Mesendoderm (in vitro differentiated cells): Measurements from ENCODE around the gene ITPRID1.

Experiments
- DNase-seq: peaks from one replicate; pipeline ENCODE4 v3.0.0; 2013
- H2AK5ac ChIP-seq: 2 replicates; pipeline ENCODE4 v1.6.1; 2013; ENCODE audit warnings: low read length, inconsistent platforms
- H2BK120ac ChIP-seq: 2 replicates; pipeline ENCODE4 v1.6.1; 2013; ENCODE audit warnings: low read depth, mild to moderate bottlenecking, low read length, moderate library complexity, mixed read lengths
- H2BK15ac ChIP-seq: replicated peaks from 2 replicates; pipeline ENCODE4 v1.6.1; 2013; ENCODE audit warnings: low read depth, mild to moderate bottlenecking, moderate library complexity
- H2BK5ac ChIP-seq: 2 replicates; pipeline ENCODE4 v1.6.1; 2013; ENCODE audit warnings: low read length, inconsistent platforms
- H3K18ac ChIP-seq: 2 replicates; pipeline ENCODE4 v1.6.1; 2013; ENCODE audit warnings: mild to moderate bottlenecking, low read length, mixed read lengths
- H3K23ac ChIP-seq: one replicate; pipeline ENCODE4 v1.6.1; 2013; ENCODE audit warnings: low read length
- H3K27ac ChIP-seq: 2 replicates; pipeline ENCODE4 v1.5.1; 2013; ENCODE audit warnings: low read depth, mild to moderate bottlenecking, inconsistent platforms, low read length, moderate library complexity
- H3K27me3 ChIP-seq: 2 replicates; pipeline ENCODE4 v1.6.1; 2013; ENCODE audit warnings: low read length, control low read depth, mild to moderate bottlenecking, inconsistent platforms; ENCODE audit not compliant: insufficient read depth, poor library complexity
- H3K36me3 ChIP-seq: 2 replicates; pipeline ENCODE4 v1.6.1; 2013; ENCODE audit warnings: low read length, inconsistent platforms; ENCODE audit not compliant: control insufficient read depth, insufficient read depth
- H3K4ac ChIP-seq: one replicate; pipeline ENCODE4 v1.6.1; 2013; ENCODE audit warnings: low read depth, mild to moderate bottlenecking, low read length, moderate library complexity
- H3K4me1 ChIP-seq: 2 replicates; pipeline ENCODE4 v1.6.1; 2013; ENCODE audit warnings: low read depth, low read length, inconsistent platforms; ENCODE audit not compliant: control insufficient read depth
- H3K4me2 ChIP-seq: 2 replicates; pipeline ENCODE4 v1.6.1; 2013; ENCODE audit warnings: low read length
- H3K4me3 ChIP-seq: 2 replicates; pipeline ENCODE4 v1.5.1; 2013; ENCODE audit warnings: mild to moderate bottlenecking, low read length
- H3K56ac ChIP-seq: one replicate; pipeline ENCODE4 v1.6.1; 2013; ENCODE audit warnings: low read length
- H3K79me1 ChIP-seq: 2 replicates; pipeline ENCODE4 v1.6.1; 2013; ENCODE audit warnings: low read length, inconsistent platforms
- H3K79me2 ChIP-seq: 2 replicates; pipeline ENCODE4 v1.6.1; 2013; ENCODE audit warnings: mild to moderate bottlenecking, low read length; ENCODE audit not compliant: control insufficient read depth, insufficient read depth
- H3K9ac ChIP-seq: 2 replicates; pipeline ENCODE4 v1.6.1; 2013; ENCODE audit warnings: low read length, inconsistent platforms
- H4K5ac ChIP-seq: one replicate; pipeline ENCODE4 v1.6.1; 2013; ENCODE audit warnings: low read length
- H4K8ac ChIP-seq: one replicate; pipeline ENCODE4 v1.6.1; 2013; ENCODE audit warnings: low read depth, mild to moderate bottlenecking, control low read depth, low read length, moderate library complexity
- WGBS: extraction: QIAGEN DNeasy Blood & Tissue Kit; methylation state at CpG from one replicate; pipeline ENCODE4 v1.1.7; 2013; ENCODE audit warnings: low lambda C conversion rate, missing lambda C conversion rate; ENCODE audit not compliant: insufficient coverage; ENCODE audit errors: extremely low coverage; 5-methylcytosine and 5-hydroxymethylcytosine counted together

The ITPRID1 gene

DNA sequence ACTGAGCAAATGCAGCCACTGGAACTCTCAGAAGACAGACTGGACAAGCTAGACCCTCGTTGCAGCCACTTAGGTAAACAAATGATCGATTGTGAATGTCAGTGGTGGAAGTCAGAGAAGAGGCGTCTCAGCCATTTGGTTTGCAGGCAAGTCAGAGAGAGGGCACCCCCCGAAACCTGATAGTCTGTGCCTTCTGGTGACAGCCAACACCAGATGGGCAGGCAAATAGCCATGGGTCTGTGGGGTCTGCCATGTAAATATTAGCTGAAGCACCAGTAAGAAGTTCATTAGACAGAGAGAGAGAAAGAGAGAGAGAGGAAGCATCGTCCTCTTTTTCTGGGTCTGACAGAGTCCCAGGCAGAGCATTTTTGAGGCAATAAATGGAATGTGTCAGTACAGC lies 178.6 kb downstream of the ITPRID1 start:
- Histone ChIP-seq H3K79me2 (no peaks in the 10 kb centered on the region), H3K4me2 (no peak overlapping the region), H2AK5ac (no peak overlapping the region), H4K8ac (no peak overlapping the region), H3K23ac (no peak overlapping the region), H3K18ac (no peak overlapping the region), H3K27ac (no peak overlapping the region), H2BK5ac (no peak overlapping the region), H3K4me3 (no peak overlapping the region), H3K79me1 (no peaks in the 10 kb centered on the region), H2BK15ac (no peak overlapping the region), H4K5ac (no peak overlapping the region), H3K4me1 (peaks cover 5% of the 10 kb centered on the region), H3K9ac (no peak overlapping the region), H3K36me3 (no peaks in the 10 kb centered on the region), H2BK120ac (no peak overlapping the region), H3K27me3 (no peaks in the 10 kb centered on the region), H3K56ac (no peak overlapping the region), H3K4ac (no peak overlapping the region)
- DNase-seq, result no peak
- WGBS, result no CpG with 5 or more reads among the region's 5 CpGs

DNA sequence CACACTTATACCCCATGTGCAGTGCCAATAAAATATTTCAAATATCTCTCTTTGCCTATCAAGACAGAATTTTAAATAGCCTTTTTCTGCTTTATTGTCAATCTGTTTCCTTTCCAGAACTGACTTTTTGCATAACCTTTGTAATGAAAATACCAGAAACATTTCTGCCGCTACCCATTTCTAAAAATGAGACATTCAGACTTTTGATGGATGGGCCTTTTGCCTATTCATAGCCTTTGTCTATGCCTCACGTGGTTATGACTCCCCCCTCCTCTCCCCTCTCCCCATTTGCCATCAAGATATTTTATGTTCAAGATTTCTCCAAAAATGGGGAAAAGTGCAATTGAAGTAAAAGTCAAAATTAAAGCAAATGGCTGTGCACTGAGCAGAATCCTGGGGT lies 179.0 kb downstream of the ITPRID1 start:
- no peak overlapping the region for H3K56ac ChIP-seq
- H3K79me1 ChIP-seq, result no peaks in the 10 kb centered on the region
- H2BK5ac ChIP-seq, result no peak overlapping the region
- no peak overlapping the region for H4K8ac ChIP-seq
- no peak overlapping the region for H3K18ac ChIP-seq
- H3K79me2 ChIP-seq, result no peaks in the 10 kb centered on the region
- no peak overlapping the region for H2BK15ac ChIP-seq
- WGBS, result no CpG with 5 or more reads among the region's 2 CpGs
- H3K4me3 ChIP-seq, result no peak overlapping the region
- no peak overlapping the region for H3K23ac ChIP-seq
- DNase-seq, result no peak
- no peak overlapping the region for H3K9ac ChIP-seq
- H2BK120ac ChIP-seq, result no peak overlapping the region
- no peak overlapping the region for H2AK5ac ChIP-seq
- H3K4me2 ChIP-seq, result no peak overlapping the region
- no peak overlapping the region for H4K5ac ChIP-seq
- H3K27me3 ChIP-seq, result no peaks in the 10 kb centered on the region
- peaks cover 2% of the 10 kb centered on the region for H3K4me1 ChIP-seq
- no peak overlapping the region for H3K4ac ChIP-seq
- H3K36me3 ChIP-seq, result no peaks in the 10 kb centered on the region
- H3K27ac ChIP-seq, result no peak overlapping the region

DNA sequence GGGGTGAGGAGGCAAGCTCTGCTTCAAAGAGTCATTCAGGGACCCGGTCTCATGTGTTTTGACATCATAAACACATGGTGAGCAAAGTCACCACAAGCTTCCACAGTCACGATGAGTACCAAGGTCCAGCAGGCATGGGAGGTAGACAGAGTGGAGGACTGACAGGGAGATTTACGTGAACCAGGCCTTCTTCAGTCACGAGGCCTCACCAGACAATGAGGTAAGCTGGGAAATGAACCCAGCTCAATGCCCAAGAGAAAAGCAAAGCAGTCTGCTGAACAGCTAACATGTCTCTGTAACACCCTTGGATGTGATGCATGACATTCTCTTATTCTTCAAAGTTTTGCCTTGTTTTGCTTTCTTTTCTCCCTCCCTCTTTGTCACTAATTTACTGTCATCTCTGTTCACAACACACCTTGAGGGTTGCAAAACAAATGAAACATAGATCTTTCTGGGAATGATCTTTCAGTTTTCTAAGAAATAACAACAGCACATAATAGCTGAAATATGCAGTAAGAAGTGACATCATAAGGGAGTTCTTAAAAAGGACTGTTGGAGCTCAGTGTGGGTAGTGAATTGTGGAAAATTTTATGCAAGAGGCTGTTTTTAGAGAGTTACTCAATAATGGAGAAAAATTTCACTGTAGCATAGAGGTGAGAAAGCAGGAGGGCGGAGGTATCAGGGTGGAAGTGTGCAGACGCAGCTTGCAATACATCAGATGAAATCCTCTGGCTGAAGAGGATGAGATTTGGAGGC lies 182.1 kb downstream of the ITPRID1 start:
- Histone ChIP-seq H3K56ac (no peak overlapping the region), H3K79me1 (no peaks in the 10 kb centered on the region), H3K79me2 (no peaks in the 10 kb centered on the region), H3K27ac (no peak overlapping the region), H3K36me3 (no peaks in the 10 kb centered on the region), H2BK5ac (no peak overlapping the region), H2BK120ac (no peak overlapping the region), H3K4me3 (no peak overlapping the region), H4K5ac (no peak overlapping the region), H3K18ac (no peak overlapping the region), H4K8ac (no peak overlapping the region), H3K4ac (no peak overlapping the region), H3K9ac (no peak overlapping the region), H3K23ac (no peak overlapping the region), H3K27me3 (no peaks in the 10 kb centered on the region), H2BK15ac (no peak overlapping the region), H3K4me1 (no peaks in the 10 kb centered on the region), H3K4me2 (no peak overlapping the region), H2AK5ac (no peak overlapping the region)
- DNase-seq, result no peak
- WGBS, result no CpG with 5 or more reads among the region's 6 CpGs

DNA sequence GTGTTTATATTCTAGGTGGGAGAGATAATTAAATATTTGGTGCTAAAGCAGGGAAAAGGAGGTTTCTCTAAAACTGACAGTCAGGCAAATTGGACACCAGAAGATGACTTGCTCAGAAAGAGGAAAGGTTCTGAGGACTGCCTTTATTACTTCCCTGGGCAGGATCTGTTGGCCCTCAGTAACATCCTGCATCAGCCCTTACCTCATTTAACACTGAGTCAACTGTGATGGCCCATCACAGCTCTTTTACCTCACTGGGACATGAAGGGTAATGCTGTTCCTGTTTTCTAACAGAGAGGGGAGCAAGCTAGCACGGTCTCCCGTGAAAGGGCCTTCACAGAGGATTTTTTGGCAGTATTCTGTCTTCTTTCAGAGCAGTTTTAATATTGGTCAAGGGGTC lies 185.2 kb downstream of the ITPRID1 start:
- H2BK15ac ChIP-seq, result no peak overlapping the region
- no peak overlapping the region for H3K9ac ChIP-seq
- H3K79me2 ChIP-seq, result no peaks in the 10 kb centered on the region
- DNase-seq, result no peak
- WGBS, result no CpG with 5 or more reads among the region's 2 CpGs
- no peak overlapping the region for H3K56ac ChIP-seq
- H3K27ac ChIP-seq, result no peak overlapping the region
- no peaks in the 10 kb centered on the region for H3K79me1 ChIP-seq
- H4K5ac ChIP-seq, result no peak overlapping the region
- H4K8ac ChIP-seq, result no peak overlapping the region
- H3K27me3 ChIP-seq, result no peaks in the 10 kb centered on the region
- H3K18ac ChIP-seq, result no peak overlapping the region
- no peak overlapping the region for H3K4ac ChIP-seq
- H3K4me2 ChIP-seq, result no peak overlapping the region
- H3K4me3 ChIP-seq, result no peak overlapping the region
- H3K23ac ChIP-seq, result no peak overlapping the region
- H3K4me1 ChIP-seq, result no peaks in the 10 kb centered on the region
- H3K36me3 ChIP-seq, result no peaks in the 10 kb centered on the region
- no peak overlapping the region for H2BK5ac ChIP-seq
- no peak overlapping the region for H2BK120ac ChIP-seq
- no peak overlapping the region for H2AK5ac ChIP-seq

DNA sequence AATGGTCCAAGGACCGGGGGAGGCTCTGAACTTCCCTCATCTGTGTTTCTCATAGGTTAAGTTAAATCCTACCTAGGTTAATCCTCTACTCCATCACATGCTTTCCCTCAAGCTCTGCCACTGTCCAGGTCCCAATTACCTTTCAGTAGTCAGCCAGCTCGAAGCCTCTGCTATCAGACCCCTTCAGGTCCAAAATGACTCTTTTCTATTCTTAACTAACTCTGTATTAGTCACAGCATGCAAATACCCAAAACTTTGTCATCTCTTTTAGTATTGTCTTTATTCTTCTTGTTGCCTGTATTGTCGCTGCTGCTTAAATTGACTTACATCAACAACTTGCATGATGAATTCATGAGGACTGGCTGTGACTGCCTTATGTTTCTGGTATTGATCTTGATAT lies 188.5 kb downstream of the ITPRID1 start:
- DNase-seq, result no peak
- Histone ChIP-seq H3K4me1 (peaks cover 3% of the 10 kb centered on the region), H2BK5ac (no peak overlapping the region), H4K5ac (no peak overlapping the region), H3K9ac (no peak overlapping the region), H3K4ac (no peak overlapping the region), H3K4me2 (no peak overlapping the region), H3K4me3 (no peak overlapping the region), H3K56ac (no peak overlapping the region), H3K36me3 (no peaks in the 10 kb centered on the region), H3K79me1 (no peaks in the 10 kb centered on the region), H3K18ac (no peak overlapping the region), H2BK15ac (no peak overlapping the region), H3K23ac (no peak overlapping the region), H3K27me3 (no peaks in the 10 kb centered on the region), H2BK120ac (no peak overlapping the region), H2AK5ac (no peak overlapping the region), H4K8ac (no peak overlapping the region), H3K79me2 (no peaks in the 10 kb centered on the region), H3K27ac (no peak overlapping the region)
- no CpG with 5 or more reads among the region's 3 CpGs for WGBS

DNA sequence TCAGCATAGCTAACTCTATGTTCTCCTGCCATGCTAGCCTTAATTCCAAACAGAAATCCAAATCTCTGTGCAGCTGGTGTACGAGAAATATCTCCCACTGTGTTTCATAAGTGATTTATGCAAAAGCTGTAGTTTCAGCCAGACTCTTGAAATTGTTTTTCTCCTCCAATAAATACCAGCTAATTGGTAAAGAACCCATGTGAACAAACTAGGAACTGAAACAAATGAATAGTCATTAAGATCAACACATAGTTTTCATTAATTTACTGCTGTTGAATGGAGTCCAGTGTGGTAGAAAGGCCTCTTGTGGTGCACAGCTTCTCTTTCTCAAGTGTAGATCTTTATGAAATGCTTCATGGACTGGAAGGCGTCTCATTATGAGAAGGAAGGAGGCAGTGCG lies 191.5 kb downstream of the ITPRID1 start:
- Histone ChIP-seq H2AK5ac (no peak overlapping the region), H3K4ac (no peak overlapping the region), H3K79me1 (no peaks in the 10 kb centered on the region), H3K79me2 (no peaks in the 10 kb centered on the region), H2BK5ac (no peak overlapping the region), H3K56ac (no peak overlapping the region), H3K4me3 (no peak overlapping the region), H3K27ac (no peak overlapping the region), H4K8ac (no peak overlapping the region), H3K23ac (no peak overlapping the region), H3K4me1 (peaks cover 7% of the 10 kb centered on the region), H3K27me3 (no peaks in the 10 kb centered on the region), H3K36me3 (no peaks in the 10 kb centered on the region), H3K4me2 (no peak overlapping the region), H3K9ac (no peak overlapping the region), H2BK15ac (no peak overlapping the region), H2BK120ac (no peak overlapping the region), H3K18ac (no peak overlapping the region), H4K5ac (no peak overlapping the region)
- no CpG with 5 or more reads among the region's 3 CpGs for WGBS
- DNase-seq, result no peak
